ENCODE data around the gene GAL.

The GAL gene

DNA sequence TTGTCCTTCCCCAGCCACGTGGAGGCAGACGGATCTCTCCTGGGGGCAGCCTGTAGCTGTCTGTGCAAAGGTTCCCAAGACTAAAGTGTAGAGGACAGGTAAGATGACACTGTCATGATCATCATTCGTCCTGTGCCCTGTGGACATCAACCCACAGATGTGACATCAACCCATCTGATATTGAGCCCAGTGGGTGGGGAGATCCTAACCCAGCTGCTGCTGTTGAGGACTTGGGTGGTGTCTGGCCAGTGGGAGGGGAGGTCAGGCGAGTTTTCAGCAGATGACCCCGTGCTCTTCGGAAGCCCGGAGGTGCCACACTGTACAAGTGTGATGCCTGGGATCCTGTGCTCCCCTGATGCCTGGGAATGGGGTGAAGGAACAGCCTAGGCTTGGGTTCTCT lies 1.2 kb upstream of the GAL start:
- H3K9me2 ChIP-seq (replicated peaks; ENCODE audit: control insufficient read depth, low read length): no peaks in the 10 kb centered on the region
- no peaks in the 10 kb centered on the region for H3K79me2 ChIP-seq (ENCODE audit: control insufficient read depth, low read length)
- H3K4me1 ChIP-seq (ENCODE audit: control insufficient read depth, low read length): no peaks in the 10 kb centered on the region
- no peaks in the 10 kb centered on the region for H3F3A ChIP-seq (ENCODE audit: control insufficient read depth, insufficient read depth)
- H3K36me3 ChIP-seq (ENCODE audit: control insufficient read depth, low read length): no peaks in the 10 kb centered on the region
- H3K27me3 ChIP-seq (ENCODE audit: control insufficient read depth, low read length): no peaks in the 10 kb centered on the region
- no peaks in the 10 kb centered on the region for H4K20me1 ChIP-seq (ENCODE audit: control insufficient read depth, insufficient read depth, low read depth, low read length)
- TF ChIP-seq, protein P1, sequence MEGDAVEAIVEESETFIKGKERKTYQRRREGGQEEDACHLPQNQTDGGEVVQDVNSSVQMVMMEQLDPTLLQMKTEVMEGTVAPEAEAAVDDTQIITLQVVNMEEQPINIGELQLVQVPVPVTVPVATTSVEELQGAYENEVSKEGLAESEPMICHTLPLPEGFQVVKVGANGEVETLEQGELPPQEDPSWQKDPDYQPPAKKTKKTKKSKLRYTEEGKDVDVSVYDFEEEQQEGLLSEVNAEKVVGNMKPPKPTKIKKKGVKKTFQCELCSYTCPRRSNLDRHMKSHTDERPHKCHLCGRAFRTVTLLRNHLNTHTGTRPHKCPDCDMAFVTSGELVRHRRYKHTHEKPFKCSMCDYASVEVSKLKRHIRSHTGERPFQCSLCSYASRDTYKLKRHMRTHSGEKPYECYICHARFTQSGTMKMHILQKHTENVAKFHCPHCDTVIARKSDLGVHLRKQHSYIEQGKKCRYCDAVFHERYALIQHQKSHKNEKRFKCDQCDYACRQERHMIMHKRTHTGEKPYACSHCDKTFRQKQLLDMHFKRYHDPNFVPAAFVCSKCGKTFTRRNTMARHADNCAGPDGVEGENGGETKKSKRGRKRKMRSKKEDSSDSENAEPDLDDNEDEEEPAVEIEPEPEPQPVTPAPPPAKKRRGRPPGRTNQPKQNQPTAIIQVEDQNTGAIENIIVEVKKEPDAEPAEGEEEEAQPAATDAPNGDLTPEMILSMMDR (IDR thresholded peaks at IDR 0.05; ENCODE audit: low read depth, low read length, poor library complexity, severe bottlenecking): no peak
- TF ChIP-seq EZH2phosphoT487 (IDR thresholded peaks at IDR 0.05; ENCODE audit: borderline replicate concordance, low read length): no peak
- no peaks in the 10 kb centered on the region for H3K9me3 ChIP-seq (ENCODE audit: control insufficient read depth, insufficient read depth, low read length)
- H3K4me3 ChIP-seq (ENCODE audit: low read length): no peak overlapping the region
- H3K4me2 ChIP-seq (ENCODE audit: low read length): no peak overlapping the region
- no peak overlapping the region for H3K27ac ChIP-seq (ENCODE audit: low read depth, low read length)

DNA sequence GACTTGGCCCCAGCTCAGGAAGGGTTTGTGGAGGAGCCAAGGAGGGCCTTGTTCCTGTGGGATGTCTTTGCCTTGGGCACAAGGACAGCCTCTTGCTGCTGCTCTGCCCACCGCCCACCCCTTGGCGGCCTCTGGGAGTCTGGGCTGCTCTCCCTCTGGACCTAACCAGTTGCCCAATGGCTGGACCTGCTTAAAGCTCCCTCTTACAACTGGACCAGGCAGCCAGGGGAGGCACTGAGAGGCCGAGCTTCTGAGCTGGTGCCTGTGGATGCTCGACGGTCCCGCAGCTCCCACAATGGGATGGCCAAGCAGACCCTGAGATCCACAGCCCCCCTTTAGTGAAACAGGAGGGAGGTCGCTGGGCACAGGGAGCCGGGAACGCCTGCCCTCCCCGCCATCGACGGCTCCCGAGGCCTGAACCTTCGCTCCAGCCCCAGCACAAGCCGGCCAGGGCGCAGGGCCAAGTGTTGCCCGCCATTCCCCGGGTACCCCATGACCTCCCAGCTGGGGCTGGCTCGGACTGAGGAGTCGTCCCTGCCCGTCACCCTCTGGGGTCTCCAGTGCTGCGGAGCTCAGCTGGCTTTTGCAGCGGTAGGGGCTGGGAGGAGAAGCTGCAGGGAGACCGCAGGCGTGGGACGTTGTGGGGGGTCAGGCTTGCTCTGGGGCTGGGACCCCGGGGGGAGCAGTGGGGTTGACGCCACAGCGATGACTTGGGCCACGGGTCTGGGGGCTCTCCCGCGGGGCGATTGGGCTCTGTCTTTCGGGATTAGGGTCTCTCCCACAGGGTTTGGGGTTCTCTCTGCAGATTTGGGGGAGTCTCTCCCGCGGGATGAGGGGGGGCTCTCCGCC lies 584 bp upstream of the GAL start:
- no peaks in the 10 kb centered on the region for H3K9me2 ChIP-seq (replicated peaks; ENCODE audit: control insufficient read depth, low read length)
- H3K4me3 ChIP-seq (ENCODE audit: low read length): no peak overlapping the region
- H3K27ac ChIP-seq (ENCODE audit: low read depth, low read length): no peak overlapping the region
- H3K79me2 ChIP-seq (ENCODE audit: control insufficient read depth, low read length): no peaks in the 10 kb centered on the region
- no peaks in the 10 kb centered on the region for H4K20me1 ChIP-seq (ENCODE audit: control insufficient read depth, insufficient read depth, low read depth, low read length)
- no peaks in the 10 kb centered on the region for H3K27me3 ChIP-seq (ENCODE audit: control insufficient read depth, low read length)
- no peak for TF ChIP-seq EZH2phosphoT487 (IDR thresholded peaks at IDR 0.05; ENCODE audit: borderline replicate concordance, low read length)
- TF ChIP-seq, protein P1 (IDR thresholded peaks at IDR 0.05; ENCODE audit: low read depth, low read length, poor library complexity, severe bottlenecking): no peak
- H3K9me3 ChIP-seq (ENCODE audit: control insufficient read depth, insufficient read depth, low read length): no peaks in the 10 kb centered on the region
- no peaks in the 10 kb centered on the region for H3K36me3 ChIP-seq (ENCODE audit: control insufficient read depth, low read length)
- H3K4me1 ChIP-seq (ENCODE audit: control insufficient read depth, low read length): no peaks in the 10 kb centered on the region
- H3F3A ChIP-seq (ENCODE audit: control insufficient read depth, insufficient read depth): no peaks in the 10 kb centered on the region
- no peak overlapping the region for H3K4me2 ChIP-seq (ENCODE audit: low read length)

DNA sequence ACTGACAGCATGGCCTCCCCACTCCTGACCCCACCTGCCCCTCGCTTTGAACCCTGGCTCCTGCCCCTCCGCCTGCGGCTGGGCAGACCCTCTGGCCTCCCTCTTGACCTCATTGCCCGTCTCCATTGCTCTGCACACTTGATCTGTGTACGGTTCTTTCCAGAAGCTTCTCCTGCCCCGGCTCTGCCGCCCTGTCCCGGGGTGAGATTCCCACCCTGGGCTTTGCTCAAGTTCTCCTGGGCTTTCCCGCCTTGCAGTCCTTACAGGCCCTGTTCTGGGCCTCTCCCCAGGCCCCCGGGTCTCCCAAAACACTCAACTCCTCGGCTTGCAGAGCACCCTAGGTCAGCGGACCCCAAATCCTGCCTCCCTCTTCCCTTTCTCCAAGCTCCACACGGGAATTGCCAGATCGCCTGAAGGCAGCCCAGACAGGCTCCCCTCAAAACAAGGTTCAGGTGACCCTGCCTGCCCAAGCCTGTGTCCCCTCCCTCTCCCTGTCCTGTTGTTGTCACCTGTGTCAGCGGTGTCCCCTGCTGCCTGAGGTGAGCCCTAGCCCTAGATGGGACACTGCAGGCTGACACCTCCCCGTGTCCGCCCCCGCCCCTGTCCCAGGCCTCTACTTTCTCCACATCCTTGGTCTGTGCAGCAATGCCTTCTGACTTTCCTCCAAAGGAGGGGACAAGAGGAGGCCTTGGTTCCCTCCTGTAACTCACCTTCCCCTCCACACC lies 1.5 kb downstream of the GAL start:
- H3K27me3 ChIP-seq (ENCODE audit: control insufficient read depth, low read length): no peaks in the 10 kb centered on the region
- H3K9me3 ChIP-seq (ENCODE audit: control insufficient read depth, insufficient read depth, low read length): no peaks in the 10 kb centered on the region
- no peak overlapping the region for H3K4me2 ChIP-seq (ENCODE audit: low read length)
- no peaks in the 10 kb centered on the region for H3K9me2 ChIP-seq (replicated peaks; ENCODE audit: control insufficient read depth, low read length)
- no peak for TF ChIP-seq EZH2phosphoT487 (IDR thresholded peaks at IDR 0.05; ENCODE audit: borderline replicate concordance, low read length)
- TF ChIP-seq, protein P1 (IDR thresholded peaks at IDR 0.05; ENCODE audit: low read depth, low read length, poor library complexity, severe bottlenecking): no peak
- no peaks in the 10 kb centered on the region for H4K20me1 ChIP-seq (ENCODE audit: control insufficient read depth, insufficient read depth, low read depth, low read length)
- H3K79me2 ChIP-seq (ENCODE audit: control insufficient read depth, low read length): no peaks in the 10 kb centered on the region
- no peaks in the 10 kb centered on the region for H3F3A ChIP-seq (ENCODE audit: control insufficient read depth, insufficient read depth)
- H3K4me3 ChIP-seq (ENCODE audit: low read length): no peak overlapping the region
- no peaks in the 10 kb centered on the region for H3K36me3 ChIP-seq (ENCODE audit: control insufficient read depth, low read length)
- H3K27ac ChIP-seq (ENCODE audit: low read depth, low read length): no peak overlapping the region
- no peaks in the 10 kb centered on the region for H3K4me1 ChIP-seq (ENCODE audit: control insufficient read depth, low read length)
